WTC11 (cell line): ENCODE results near the gene GID8. TPM values are rescaled to one million over a fixed set of nuclear protein-coding genes. Genes with fewer than 3 reads are reported as not detected.

ENCODE experiments used
- ATAC-seq: fragments of 200-7000 bp; cut with Tn5 transposase; 2 replicates; pipeline ENCODE4 v1.10.0; 2021; ENCODE audit warnings: mild to moderate bottlenecking, moderate library complexity
- CTCF ChIA-PET: fragments of 300-600 bp; sonication (Branson Sonifier 250); formaldehyde crosslinking; loops from one replicate; lab custom pipeline; 2021; ENCODE audit warnings: antibody characterized with exemption; lab: Charles Lee
- POLR2A ChIA-PET: fragments of 350-600 bp; sonication (Branson Sonifier 250); formaldehyde crosslinking; loops from one replicate; lab custom pipeline; 2021; ENCODE audit warnings: antibody characterized with exemption; lab: Charles Lee
- DNase-seq: peaks from one replicate; pipeline ENCODE4 v3.0.0; 2021; ENCODE audit warnings: low spot score
- H3K27ac Mint-ChIP-seq: 2 replicates; pipeline ENCODE4 v1.8.0; 2021; ENCODE audit warnings: mixed read lengths
- H3K27me3 Mint-ChIP-seq: 2 replicates; pipeline ENCODE4 v1.8.0; 2021; ENCODE audit warnings: low read depth, mild to moderate bottlenecking, moderate library complexity, mixed read lengths
- H3K36me3 Mint-ChIP-seq: 2 replicates; pipeline ENCODE4 v1.8.0; 2021; ENCODE audit warnings: mixed read lengths
- H3K4me1 Mint-ChIP-seq: 2 replicates; pipeline ENCODE4 v1.8.0; 2022; ENCODE audit warnings: mixed read lengths
- H3K4me3 Mint-ChIP-seq: 2 replicates; pipeline ENCODE4 v1.8.0; 2021; ENCODE audit warnings: mild to moderate bottlenecking, moderate library complexity, mixed read lengths
- H3K9me3 Mint-ChIP-seq: 2 replicates; pipeline ENCODE4 v1.8.0; 2021; ENCODE audit warnings: mixed read lengths
- ATF6 ChIP-seq: sonication (generic); formaldehyde crosslinking; IDR thresholded peaks from 2 replicates; pipeline ENCODE4 v1.8.1; 2023; ENCODE audit warnings: mild to moderate bottlenecking, missing genetic modification reagents
- CBFB ChIP-seq: sonication (generic); formaldehyde crosslinking; IDR thresholded peaks from 2 replicates; pipeline ENCODE4 v1.8.1; 2022; ENCODE audit warnings: mild to moderate bottlenecking, low read depth, missing genetic modification reagents
- CREM ChIP-seq: sonication (generic); formaldehyde crosslinking; IDR thresholded peaks from 2 replicates; pipeline ENCODE4 v1.8.1; 2022; ENCODE audit warnings: mild to moderate bottlenecking, missing genetic modification reagents, moderate library complexity
- ETV6 ChIP-seq: sonication (generic); formaldehyde crosslinking; IDR thresholded peaks from 2 replicates; pipeline ENCODE4 v1.8.1; 2022; ENCODE audit warnings: mild to moderate bottlenecking, missing genetic modification reagents
- GRHL2 ChIP-seq: fragments of 250-450 bp; sonication (Bioruptor Pico); IDR thresholded peaks from 2 replicates; pipeline ENCODE4 v1.8.0; 2022; ENCODE audit warnings: mild to moderate bottlenecking, moderate library complexity; ENCODE audit not compliant: insufficient replicate concordance, severe bottlenecking
- HMGA2 ChIP-seq: fragments of 250-450 bp; sonication (Bioruptor Pico); IDR thresholded peaks from 2 replicates; pipeline ENCODE4 v1.4.0; 2021; ENCODE audit warnings: mild to moderate bottlenecking, moderate library complexity
- IRF2 ChIP-seq: sonication (generic); formaldehyde crosslinking; IDR thresholded peaks from 2 replicates; pipeline ENCODE4 v1.8.0; 2022; ENCODE audit warnings: low read depth, missing genetic modification reagents, borderline replicate concordance
- MAX ChIP-seq: sonication (generic); formaldehyde crosslinking; IDR thresholded peaks from 2 replicates; pipeline ENCODE4 v1.8.0; 2022; ENCODE audit warnings: mild to moderate bottlenecking, missing genetic modification reagents
- NFATC4 ChIP-seq: fragments of 250-450 bp; sonication (Bioruptor Pico); IDR thresholded peaks from 2 replicates; pipeline ENCODE4 v1.9.0; 2021; ENCODE audit warnings: mild to moderate bottlenecking
- NFYB ChIP-seq: sonication (generic); formaldehyde crosslinking; conservative IDR thresholded peaks from 2 replicates; pipeline ENCODE4 v1.8.0; 2022; ENCODE audit warnings: low read depth, missing genetic modification reagents
- NR2C2 ChIP-seq: sonication (generic); formaldehyde crosslinking; IDR thresholded peaks from 2 replicates; pipeline ENCODE4 v1.8.0; 2022; ENCODE audit warnings: mild to moderate bottlenecking, missing genetic modification reagents
- OVOL2 ChIP-seq: fragments of 250-450 bp; sonication (Bioruptor Pico); IDR thresholded peaks from 2 replicates; pipeline ENCODE4 v1.9.0; 2021; ENCODE audit warnings: mild to moderate bottlenecking, borderline replicate concordance
- RELA ChIP-seq: sonication (generic); formaldehyde crosslinking; IDR thresholded peaks from 2 replicates; pipeline ENCODE4 v1.8.1; 2022; ENCODE audit warnings: missing genetic modification reagents, mild to moderate bottlenecking, borderline replicate concordance
- STAT6 ChIP-seq: sonication (generic); formaldehyde crosslinking; conservative IDR thresholded peaks from 2 replicates; pipeline ENCODE4 v1.8.1; 2023; ENCODE audit warnings: mild to moderate bottlenecking, low read depth, missing genetic modification reagents, moderate library complexity
- ZBTB21 ChIP-seq: sonication (generic); formaldehyde crosslinking; IDR thresholded peaks from 2 replicates; pipeline ENCODE4 v1.8.1; 2023; ENCODE audit warnings: mild to moderate bottlenecking, missing genetic modification reagents, borderline replicate concordance
- ZNF281 ChIP-seq: sonication (generic); formaldehyde crosslinking; IDR thresholded peaks from 2 replicates; pipeline ENCODE4 v1.8.0; 2023; ENCODE audit warnings: mild to moderate bottlenecking, missing genetic modification reagents
- total RNA-seq: library from RNA; stranded (reverse); gene quantifications from 3 replicates; pipeline ENCODE4 v1.2.3, GENCODE V29; 2021
- TF ChIP-seq, protein P1 (sequence below): sonication (generic); formaldehyde crosslinking; IDR thresholded peaks from 2 replicates; pipeline ENCODE4 v1.8.1; 2022; ENCODE audit warnings: low read depth, mild to moderate bottlenecking, moderate library complexity, missing genetic modification reagents, borderline replicate concordance

The GID8 gene
- total RNA-seq, 1 experiment from 2014 or later: 70.2 TPM

GRCh38 chr20:62980970-62981369 lies 43.0 kb downstream of the GID8 start (continued):
- TF ChIP-seq STAT6 (CRISPR knock-in tag) (no peak), MAX (CRISPR knock-in tag) (no peak), OVOL2 (no peak), ETV6 (CRISPR knock-in tag) (no peak), ZNF281 (CRISPR knock-in tag) (no peak), IRF2 (CRISPR knock-in tag) (no peak), NR2C2 (CRISPR knock-in tag) (no peak), CBFB (CRISPR knock-in tag) (no peak), GRHL2 (CRISPR knock-in tag) (no peak), HMGA2 (CRISPR knock-in tag) (no peak), NFATC4 (no peak)
- TF ChIP-seq, all 79 proteins: peak for 0

DNA sequence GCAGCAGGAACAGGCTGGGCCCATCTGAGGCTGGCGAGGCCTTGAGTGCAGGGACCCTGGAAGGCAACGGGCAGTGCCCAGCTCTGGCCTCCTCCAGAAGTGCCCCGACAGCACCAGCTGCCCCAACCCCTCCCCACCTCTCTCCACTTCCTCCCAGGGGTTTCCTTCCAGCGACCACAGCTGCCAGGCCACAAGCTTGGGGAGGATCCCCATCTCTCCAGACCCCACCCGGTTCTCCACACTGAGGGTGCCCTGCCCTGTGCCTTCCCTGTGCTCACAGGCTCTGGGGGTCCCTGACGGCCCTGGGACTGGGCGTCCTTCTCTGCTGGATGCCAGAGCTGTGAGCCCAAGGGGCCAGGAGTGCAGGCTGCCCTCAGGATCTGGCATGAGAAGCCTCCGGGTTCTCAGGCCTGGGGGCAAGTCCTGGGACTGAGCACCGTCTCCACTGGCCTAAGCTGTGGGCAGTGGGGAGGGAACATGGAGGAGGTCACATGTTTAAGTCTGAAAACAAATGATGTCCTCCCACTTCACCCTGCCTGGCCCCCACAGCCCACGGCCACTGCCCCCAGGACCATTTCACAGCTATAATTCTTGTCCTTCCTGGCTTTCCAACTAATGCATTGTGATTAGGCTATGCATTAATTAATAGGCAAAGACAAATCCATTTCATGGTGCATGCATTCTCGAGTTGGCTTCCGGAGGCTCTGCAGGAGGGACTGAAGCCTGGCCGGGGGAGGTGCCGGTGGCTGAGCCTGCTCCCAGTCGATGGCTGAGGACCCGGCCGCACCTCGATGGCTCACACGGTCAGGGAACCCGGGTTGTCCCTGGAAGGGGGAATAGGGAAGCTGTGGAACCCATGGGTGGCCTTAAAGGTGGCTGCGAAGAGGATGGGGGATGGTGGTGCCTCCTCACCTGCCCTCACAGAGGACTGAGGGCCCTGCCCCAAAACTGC lies 44.5 kb downstream of the GID8 start:
- ATAC-seq (no peak), DNase-seq (no peak)
- ChIA-PET CTCF (interaction anchor here (0.8 to 2.8 kb wide), 3 partner anchors 9 to 27 kb away, joined by 3 to 12 read pairs (median 3); no protein-coding TSS in a partner anchor), POLR2A (no interaction called here)
- H3K36me3 Mint-ChIP-seq: no peaks in the 10 kb centered on the region
- TF ChIP-seq ZBTB21 (no peak), NFYB (CRISPR knock-in tag) (no peak), RELA (CRISPR knock-in tag) (no peak)
- TF ChIP-seq, protein P1, sequence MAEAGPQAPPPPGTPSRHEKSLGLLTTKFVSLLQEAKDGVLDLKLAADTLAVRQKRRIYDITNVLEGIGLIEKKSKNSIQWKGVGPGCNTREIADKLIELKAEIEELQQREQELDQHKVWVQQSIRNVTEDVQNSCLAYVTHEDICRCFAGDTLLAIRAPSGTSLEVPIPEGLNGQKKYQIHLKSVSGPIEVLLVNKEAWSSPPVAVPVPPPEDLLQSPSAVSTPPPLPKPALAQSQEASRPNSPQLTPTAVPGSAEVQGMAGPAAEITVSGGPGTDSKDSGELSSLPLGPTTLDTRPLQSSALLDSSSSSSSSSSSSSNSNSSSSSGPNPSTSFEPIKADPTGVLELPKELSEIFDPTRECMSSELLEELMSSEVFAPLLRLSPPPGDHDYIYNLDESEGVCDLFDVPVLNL (CRISPR knock-in tag): no peak
- no peak overlapping the region for H3K4me3 Mint-ChIP-seq
- no peak overlapping the region for H3K27ac Mint-ChIP-seq
- H3K9me3 Mint-ChIP-seq: no peaks in the 10 kb centered on the region
- peaks cover 35% of the 10 kb centered on the region for H3K4me1 Mint-ChIP-seq
- H3K27me3 Mint-ChIP-seq: no peaks in the 10 kb centered on the region; the same call in 1 of the 2 replicates

DNA sequence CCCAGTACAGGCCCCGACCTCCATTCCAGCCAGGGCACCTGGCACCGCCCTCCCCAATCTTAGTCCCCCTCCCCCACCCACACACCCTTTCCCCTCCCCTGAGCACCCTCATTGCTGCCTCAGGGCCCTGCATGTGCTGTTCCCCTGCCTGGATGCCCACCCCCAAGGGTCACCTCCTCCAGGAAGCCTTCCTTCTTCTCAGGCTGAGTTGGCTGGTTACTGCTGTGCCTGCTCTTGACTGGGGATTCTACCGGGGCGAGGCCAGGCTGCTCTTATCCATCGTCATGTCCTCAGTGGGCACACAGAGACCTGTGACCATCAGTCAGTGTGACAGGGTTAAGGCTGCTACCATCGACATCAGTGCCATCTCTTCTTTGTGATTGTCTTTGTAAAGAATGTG lies 45.3 kb downstream of the GID8 start:
- DNase-seq: no peak
- H3K36me3 Mint-ChIP-seq: no peaks in the 10 kb centered on the region
- H3K4me3 Mint-ChIP-seq: no peak overlapping the region
- peaks cover 35% of the 10 kb centered on the region for H3K4me1 Mint-ChIP-seq
- ChIA-PET POLR2A (no interaction called here), CTCF (interaction anchor here (0.8 to 2.8 kb wide), 2 partner anchors 11 to 26 kb away, joined by 3 to 12 read pairs; no protein-coding TSS in a partner anchor)
- ATAC-seq: no peak
- no peak for TF ChIP-seq ATF6
- no peak for TF ChIP-seq CREM (CRISPR knock-in tag)
- TF ChIP-seq ZNF281 (CRISPR knock-in tag): no peak
- TF ChIP-seq ZBTB21: no peak
- H3K27me3 Mint-ChIP-seq: no peaks in the 10 kb centered on the region; the same call in 1 of the 2 replicates
- no peaks in the 10 kb centered on the region for H3K9me3 Mint-ChIP-seq
- no peak overlapping the region for H3K27ac Mint-ChIP-seq
